Ectodermal cell (in vitro differentiated cells): ENCODE measurements around the gene FZR1.
"Not testable (repeated sequence)": the region's sequence is repeated elsewhere in the genome, so short reads cannot be mapped to it uniquely, and the experiment has no call there.

Experiments used
- H3K27ac ChIP-seq: 2 replicates; pipeline ENCODE4 v1.7.0; 2013; ENCODE audit warnings: mild to moderate bottlenecking, low read depth, low read length; ENCODE audit not compliant: insufficient read depth, poor library complexity, severe bottlenecking
- H3K27me3 ChIP-seq: 2 replicates; pipeline ENCODE4 v1.7.0; 2013; ENCODE audit warnings: mild to moderate bottlenecking, low read length; ENCODE audit not compliant: insufficient read depth, control insufficient read depth, poor library complexity, severe bottlenecking
- H3K36me3 ChIP-seq: one replicate; pipeline ENCODE4 v1.7.0; 2013; ENCODE audit warnings: low read length; ENCODE audit not compliant: control insufficient read depth, insufficient read depth
- H3K4me1 ChIP-seq: one replicate; pipeline ENCODE4 v1.7.0; 2013; ENCODE audit warnings: low read length; ENCODE audit not compliant: control insufficient read depth, insufficient read depth
- H3K4me3 ChIP-seq: 2 replicates; pipeline ENCODE4 v1.7.0; 2013; ENCODE audit warnings: low read depth, low read length, control low read depth; ENCODE audit not compliant: insufficient read depth
- H3K9me3 ChIP-seq: 2 replicates; pipeline ENCODE4 v1.7.0; 2013; ENCODE audit warnings: mild to moderate bottlenecking, low read length, moderate library complexity; ENCODE audit not compliant: control insufficient read depth
- WGBS, 2 experiments: methylation state at CpG; one replicate each; pipeline ENCODE4 v1.1.7; 2013; ENCODE audit warnings: missing lambda C conversion rate in 2 of 2; 5-methylcytosine and 5-hydroxymethylcytosine counted together

Gene FZR1

DNA sequence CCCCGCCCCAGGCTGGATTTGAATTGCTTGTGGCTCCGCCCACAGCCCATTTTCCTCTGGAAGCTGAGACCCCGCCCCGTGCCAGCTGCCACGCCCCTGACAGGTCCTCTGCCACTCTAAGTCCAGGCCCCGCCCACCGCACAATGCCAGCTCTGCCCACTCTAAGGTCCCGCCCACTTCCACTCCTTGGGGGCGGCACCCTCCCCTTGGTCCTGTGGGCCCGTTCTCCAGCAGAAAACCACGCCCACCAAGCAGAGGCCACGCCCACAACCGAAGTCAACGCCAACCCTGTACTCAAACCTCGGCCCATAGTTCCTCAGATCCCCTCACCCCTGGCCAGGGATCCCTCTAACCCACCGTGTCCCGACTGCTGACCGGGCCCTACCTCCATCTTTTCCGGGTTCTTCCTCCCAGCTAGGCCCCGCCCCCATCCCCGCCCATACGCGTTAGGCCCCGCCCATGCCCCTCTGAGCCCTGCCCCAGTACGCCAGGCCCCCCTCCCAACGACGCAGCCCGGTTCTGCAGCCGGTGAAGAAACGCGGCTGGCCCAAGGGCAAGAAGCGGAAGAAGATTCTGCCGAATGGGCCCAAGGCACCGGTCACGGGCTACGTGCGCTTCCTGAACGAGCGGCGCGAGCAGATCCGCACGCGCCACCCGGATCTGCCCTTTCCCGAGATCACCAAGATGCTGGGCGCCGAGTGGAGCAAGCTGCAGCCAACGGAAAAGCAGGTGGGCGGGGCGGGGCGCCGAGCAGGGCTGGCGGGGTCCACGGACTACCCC, 67.9 kb downstream of the FZR1 start:
- Histone ChIP-seq H3K4me3 (peak overlapping the region; percentile 74), H3K27ac (no peak overlapping the region), H3K4me1 (peaks cover 9% of the 10 kb centered on the region), H3K27me3 (peaks cover 30% of the 10 kb centered on the region), H3K9me3 (no peaks in the 10 kb centered on the region), H3K36me3 (no peaks in the 10 kb centered on the region)
- 52 to 53% methylated on average over 55 of the region's 55 CpGs for WGBS, 2 experiments

DNA sequence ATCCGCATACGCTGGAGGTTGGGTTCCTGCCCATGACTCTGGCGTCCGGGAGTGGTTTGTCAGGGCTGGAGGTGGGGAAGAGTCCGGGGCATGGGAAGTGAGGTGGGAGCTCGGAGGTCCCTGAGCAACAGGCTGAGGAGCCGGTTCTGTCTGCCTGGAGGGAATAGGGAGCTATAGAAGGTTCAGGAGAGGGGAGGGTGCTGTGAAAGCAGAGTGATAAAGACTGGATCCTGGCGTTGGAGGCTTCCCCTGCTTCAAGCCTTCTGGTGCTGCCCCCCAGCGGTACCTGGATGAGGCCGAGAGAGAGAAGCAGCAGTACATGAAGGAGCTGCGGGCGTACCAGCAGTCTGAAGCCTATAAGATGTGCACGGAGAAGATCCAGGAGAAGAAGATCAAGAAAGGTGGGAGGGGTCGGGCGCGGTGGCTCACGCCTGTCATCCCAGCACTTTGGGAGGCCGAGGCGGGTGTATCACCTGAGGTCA, 69.2 kb downstream of the FZR1 start:
- H3K27ac ChIP-seq, result no peak overlapping the region
- H3K4me1 ChIP-seq, result peaks cover 9% of the 10 kb centered on the region
- no peak overlapping the region for H3K4me3 ChIP-seq
- H3K36me3 ChIP-seq, result no peaks in the 10 kb centered on the region
- WGBS, 2 experiments, result 89% methylated on average over 19 of the region's 19 CpGs
- no peaks in the 10 kb centered on the region for H3K9me3 ChIP-seq
- H3K27me3 ChIP-seq, result peaks cover 30% of the 10 kb centered on the region

DNA sequence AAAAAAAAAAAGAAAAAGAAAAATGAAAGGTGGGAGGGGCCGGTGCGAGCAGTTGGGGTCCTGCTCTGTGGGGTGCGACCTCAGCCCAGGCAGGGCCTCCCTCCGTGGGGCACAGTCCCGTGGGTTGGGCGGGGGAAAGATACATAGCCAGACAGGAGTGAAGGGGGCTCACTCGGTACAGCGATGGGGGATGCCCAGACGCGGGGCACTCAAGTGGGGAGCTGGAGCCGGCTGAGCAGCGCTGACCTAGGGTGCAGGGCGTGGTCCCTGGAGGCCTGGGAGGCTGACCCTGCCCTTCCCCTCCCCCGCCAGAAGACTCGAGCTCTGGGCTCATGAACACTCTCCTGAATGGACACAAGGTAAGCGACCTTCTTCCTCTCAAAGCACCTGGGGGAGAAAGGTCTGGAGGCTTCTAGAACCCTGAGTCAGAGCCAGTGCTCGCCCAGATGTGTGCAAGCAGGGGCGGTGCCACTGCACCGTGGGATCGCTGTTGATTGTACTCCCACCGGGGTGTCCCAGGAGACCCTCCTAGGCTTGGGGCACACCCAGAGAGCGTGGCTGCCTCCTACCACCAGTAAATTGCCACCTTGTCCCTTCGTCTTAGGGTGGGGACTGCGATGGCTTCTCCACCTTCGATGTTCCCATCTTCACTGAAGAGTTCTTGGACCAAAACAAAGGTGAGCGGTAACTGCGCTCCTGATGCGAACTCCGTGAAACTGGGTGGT, 70.0 kb downstream of the FZR1 start:
- Histone ChIP-seq H3K27ac (no peak overlapping the region), H3K4me3 (peak overlapping the region; percentile 47), H3K27me3 (peaks cover 30% of the 10 kb centered on the region), H3K9me3 (no peaks in the 10 kb centered on the region), H3K36me3 (no peaks in the 10 kb centered on the region), H3K4me1 (peaks cover 9% of the 10 kb centered on the region)
- 66 to 67% methylated on average over 29 of the region's 29 CpGs for WGBS, 2 experiments

DNA sequence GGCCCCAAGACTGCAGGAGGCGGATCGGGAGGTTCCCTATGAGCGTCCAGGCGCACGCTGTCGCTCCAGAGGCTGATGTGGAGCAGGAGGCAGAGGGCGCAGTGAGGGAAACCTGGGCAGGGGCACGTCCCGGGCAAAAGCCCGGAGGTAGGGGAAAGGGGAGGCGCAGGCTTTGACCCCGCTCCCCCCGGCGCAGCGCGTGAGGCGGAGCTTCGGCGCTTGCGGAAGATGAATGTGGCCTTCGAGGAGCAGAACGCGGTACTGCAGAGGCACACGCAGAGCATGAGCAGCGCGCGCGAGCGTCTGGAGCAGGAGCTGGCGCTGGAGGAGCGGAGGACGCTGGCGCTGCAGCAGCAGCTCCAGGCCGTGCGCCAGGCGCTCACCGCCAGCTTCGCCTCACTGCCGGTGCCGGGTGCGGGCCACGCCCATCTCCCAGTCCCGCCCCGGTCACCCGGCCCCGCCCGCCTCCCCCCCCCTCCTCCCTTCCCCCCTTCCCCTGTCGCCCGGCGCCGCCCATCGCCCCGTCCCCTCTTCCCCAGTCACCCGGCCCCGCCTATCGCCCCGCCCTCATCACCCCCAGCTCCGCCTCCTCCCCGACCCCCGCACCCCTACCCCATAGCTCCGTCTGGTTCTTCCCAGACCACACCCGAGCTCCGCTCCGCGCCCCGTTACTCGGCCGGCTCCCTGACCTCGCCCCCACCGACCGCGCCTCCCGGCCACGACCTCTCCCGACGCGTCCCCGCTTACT, 70.8 kb downstream of the FZR1 start:
- no peaks in the 10 kb centered on the region for H3K9me3 ChIP-seq
- H3K4me1 ChIP-seq, result peaks cover 9% of the 10 kb centered on the region
- 2 to 3% methylated on average over 66 to 72 of the region's 78 CpGs for WGBS, 2 experiments
- no peak overlapping the region for H3K27ac ChIP-seq
- no peaks in the 10 kb centered on the region for H3K36me3 ChIP-seq
- H3K4me3 ChIP-seq, result peak overlapping the region; percentile 47
- H3K27me3 ChIP-seq, result peaks cover 32% of the 10 kb centered on the region

DNA sequence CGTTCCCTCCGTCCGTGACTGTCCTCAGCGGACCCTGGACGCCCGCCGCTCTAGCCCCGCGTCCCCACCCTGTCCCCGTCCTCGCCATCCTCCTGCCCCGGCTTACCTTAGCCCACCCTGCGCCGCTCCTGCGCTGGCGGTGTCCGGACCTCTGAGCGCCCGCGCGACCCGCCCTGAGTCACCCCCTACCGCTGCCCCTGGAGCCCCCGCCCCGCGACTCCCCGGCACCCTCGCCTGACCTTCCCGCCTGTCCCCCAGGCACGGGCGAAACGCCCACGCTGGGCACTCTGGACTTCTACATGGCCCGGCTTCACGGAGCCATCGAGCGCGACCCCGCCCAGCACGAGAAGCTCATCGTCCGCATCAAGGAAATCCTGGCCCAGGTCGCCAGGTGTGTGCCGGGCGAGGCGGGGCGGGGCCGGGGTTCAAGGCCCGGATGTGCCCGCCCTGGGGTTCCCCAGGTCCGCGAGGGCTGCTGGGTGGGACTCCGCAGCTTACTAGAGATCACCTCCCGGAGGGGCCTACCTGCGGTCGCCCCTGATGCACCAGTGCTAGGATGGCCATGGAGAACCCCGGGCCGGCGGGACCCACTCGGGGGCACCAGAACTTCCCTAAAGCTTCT, 71.7 kb downstream of the FZR1 start:
- no peaks in the 10 kb centered on the region for H3K9me3 ChIP-seq
- no peak overlapping the region for H3K27ac ChIP-seq
- WGBS, 2 experiments, result 50% methylated on average over 60 of the region's 60 CpGs
- no peak overlapping the region for H3K4me3 ChIP-seq
- H3K27me3 ChIP-seq, result peaks cover 34% of the 10 kb centered on the region
- H3K36me3 ChIP-seq, result no peaks in the 10 kb centered on the region
- H3K4me1 ChIP-seq, result peaks cover 9% of the 10 kb centered on the region

DNA sequence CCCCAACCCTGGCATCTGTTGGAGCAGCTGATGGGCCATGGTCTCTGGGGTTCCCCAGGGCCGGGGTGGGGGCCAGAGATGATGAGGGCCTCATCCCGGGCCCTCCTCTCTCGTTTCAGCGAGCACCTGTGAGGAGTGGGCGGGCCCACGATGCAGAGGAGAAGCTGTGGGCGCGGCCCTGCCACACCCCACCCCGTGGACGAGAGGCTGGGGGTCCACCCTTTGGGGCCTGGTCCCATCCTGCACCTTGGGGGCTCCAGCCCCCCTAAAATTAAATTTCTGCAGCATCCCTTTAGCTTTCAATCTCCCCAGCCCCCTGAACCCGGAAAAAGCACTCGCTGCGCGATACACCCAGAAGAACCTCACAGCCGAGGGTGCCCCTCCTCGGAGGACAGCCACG, 72.3 kb downstream of the FZR1 start:
- Histone ChIP-seq H3K36me3 (no peaks in the 10 kb centered on the region), H3K27me3 (peaks cover 38% of the 10 kb centered on the region), H3K9me3 (no peaks in the 10 kb centered on the region), H3K4me1 (peaks cover 9% of the 10 kb centered on the region), H3K4me3 (no peak overlapping the region), H3K27ac (no peak overlapping the region)
- WGBS, 2 experiments, result 82 to 83% methylated on average over 17 of the region's 17 CpGs

DNA sequence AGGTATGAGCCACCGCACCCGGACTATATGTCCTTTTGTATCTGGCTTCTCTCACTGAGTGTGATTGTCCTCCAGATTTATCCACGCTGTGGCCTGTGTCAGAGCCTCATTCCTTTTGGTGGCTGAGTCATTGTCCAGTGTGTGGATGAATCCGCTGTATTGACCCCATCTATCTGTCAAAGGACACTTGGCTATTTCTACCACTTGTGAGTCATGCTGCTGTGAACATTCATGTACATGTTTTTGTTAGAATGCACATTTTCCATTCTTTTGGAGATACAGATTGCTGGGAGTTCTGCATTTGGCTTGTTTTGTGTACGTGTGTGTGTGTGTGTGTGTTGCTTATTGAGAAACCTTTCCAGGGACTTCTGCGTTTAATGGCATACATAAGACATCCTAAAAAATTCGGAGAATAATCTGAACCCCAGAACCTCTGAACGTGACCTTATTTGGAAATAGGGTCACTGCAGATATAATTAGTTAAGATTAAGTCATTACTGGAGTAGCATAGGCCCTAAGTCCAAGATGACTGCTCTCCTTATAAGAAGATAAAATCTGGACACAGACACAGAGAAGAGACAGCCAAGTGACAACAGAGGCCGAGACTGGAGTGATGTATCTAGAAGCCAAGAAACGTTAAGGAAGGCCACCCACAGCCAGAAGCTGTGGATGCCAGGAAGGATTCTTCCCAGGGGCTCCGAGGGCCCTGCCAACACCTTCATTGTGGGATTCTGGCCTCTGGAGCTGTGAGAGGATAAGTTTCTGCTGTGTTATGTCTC, 74.2 kb downstream of the FZR1 start:
- 80 to 81% methylated on average over 11 of the region's 11 CpGs for WGBS, 2 experiments
- H3K9me3 ChIP-seq, result no peaks in the 10 kb centered on the region
- no peak overlapping the region for H3K4me3 ChIP-seq
- no peak overlapping the region for H3K27ac ChIP-seq
- no peaks in the 10 kb centered on the region for H3K36me3 ChIP-seq
- peaks cover 53% of the 10 kb centered on the region for H3K27me3 ChIP-seq
- H3K4me1 ChIP-seq, result peaks cover 9% of the 10 kb centered on the region

DNA sequence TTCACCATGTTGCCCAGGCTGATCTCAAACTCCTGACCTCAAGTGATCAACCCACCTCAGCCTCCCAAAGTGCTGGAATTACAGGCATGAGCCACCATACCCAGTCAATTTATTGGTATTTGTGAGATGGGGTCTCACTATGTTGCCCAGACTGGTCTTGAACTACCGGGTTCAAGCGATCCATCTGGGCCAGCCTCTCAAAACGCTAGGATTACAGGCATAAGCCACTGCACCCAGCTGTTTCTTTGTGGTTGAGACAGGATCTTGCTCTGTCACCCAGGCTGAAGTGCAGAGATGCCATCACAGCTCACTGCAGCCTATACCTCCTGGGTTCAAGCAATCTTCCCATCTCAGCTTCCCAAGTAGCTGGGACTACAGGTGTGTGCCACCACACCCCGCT, 75.7 kb downstream of the FZR1 start:
- H3K36me3 ChIP-seq, H3K27ac ChIP-seq, H3K4me1 ChIP-seq, H3K9me3 ChIP-seq, H3K4me3 ChIP-seq: not testable (repeated sequence)
- 81 to 82% methylated on average over 4 of the region's 4 CpGs for WGBS, 2 experiments
- H3K27me3 ChIP-seq, result peaks cover 56% of the 10 kb centered on the region

DNA sequence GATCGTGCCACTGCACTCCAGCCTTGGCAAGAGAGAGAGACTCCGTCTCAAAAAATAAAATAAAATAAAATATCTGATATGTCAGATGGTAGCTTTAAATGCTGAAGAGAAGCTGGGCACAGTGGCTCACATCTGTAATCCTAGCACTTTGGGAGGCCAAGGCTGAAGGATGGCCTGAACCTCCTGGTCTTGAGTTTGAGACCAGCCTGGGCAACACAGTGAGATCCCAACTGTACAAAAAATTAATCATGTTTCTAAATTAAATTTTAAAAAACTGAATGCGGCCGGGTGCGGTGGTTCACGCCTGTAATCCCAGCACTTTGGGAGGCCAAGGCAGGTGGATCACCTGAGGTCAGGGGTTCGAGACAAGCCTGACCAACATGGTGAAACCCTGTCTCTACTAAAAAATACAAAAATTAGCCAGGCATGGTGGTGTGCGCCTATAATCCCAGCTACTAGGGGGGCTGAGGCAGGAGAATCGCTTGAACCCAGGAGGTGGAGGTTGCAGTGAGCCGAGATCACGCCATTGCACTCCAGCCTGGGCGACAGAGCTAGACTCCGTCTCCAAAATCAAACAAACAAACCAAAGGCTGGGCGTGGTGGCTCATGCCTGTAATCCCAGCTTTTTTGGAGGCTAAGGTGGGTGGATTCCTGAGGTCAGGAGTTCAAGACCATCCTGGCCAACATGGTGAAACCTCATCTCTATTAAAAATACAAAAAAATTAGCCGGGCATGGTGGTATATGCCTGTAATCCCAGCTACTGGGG, 78.1 kb downstream of the FZR1 start:
- 86 to 89% methylated on average over 13 to 15 of the region's 15 CpGs for WGBS, 2 experiments
- not testable (repeated sequence) for H3K9me3 ChIP-seq, H3K36me3 ChIP-seq, H3K4me3 ChIP-seq, H3K4me1 ChIP-seq, H3K27ac ChIP-seq
- peaks cover 47% of the 10 kb centered on the region for H3K27me3 ChIP-seq
